IMR-90 (cell line): Measurements from ENCODE around the gene IZUMO2. TPM values are rescaled to one million over a fixed set of nuclear protein-coding genes. Genes with fewer than 3 reads are reported as not detected.

Source experiments
- ATAC-seq: fragments of 200-7000 bp; cut with Tn5 transposase; 2 replicates; pipeline ENCODE4 v1.9.1; 2020; ENCODE audit warnings: low read depth, mild to moderate bottlenecking, moderate library complexity
- BruUV-seq: library from RNA; stranded (reverse); fragments of 400-500 nt; replicated peaks from 2 replicates; lab custom pipeline; 2021; lab: Mats Ljungman, UMichigan
- CTCF ChIA-PET: fragments of 300-600 bp; formaldehyde crosslinking; extraction: SDS; loops from one replicate; lab custom pipeline; 2021; ENCODE audit warnings: antibody characterized with exemption; lab: Yijun Ruan, JAX
- POLR2A ChIA-PET: fragments of 300-600 bp; sonication (Branson Sonifier 250); formaldehyde crosslinking; loops from one replicate; lab custom pipeline; 2022; ENCODE audit warnings: antibody characterized with exemption; ENCODE audit not compliant: unreplicated experiment; lab: Charles Lee
- DNase-seq: peaks from one replicate; pipeline ENCODE4 v3.0.0; 2013
- H2AFZ ChIP-seq: replicated peaks from 2 replicates; pipeline ENCODE3; 2013; ENCODE audit warnings: low read length, mild to moderate bottlenecking; ENCODE audit not compliant: poor library complexity
- H2AK5ac ChIP-seq: 2 replicates; pipeline ENCODE4 v1.6.1; 2013; ENCODE audit warnings: low read depth, low read length, inconsistent platforms
- H2AK9ac ChIP-seq: replicated peaks from 2 replicates; pipeline ENCODE3; 2013; ENCODE audit warnings: mild to moderate bottlenecking, low read depth, low read length, moderate library complexity; ENCODE audit not compliant: poor library complexity
- H2BK120ac ChIP-seq: 2 replicates; pipeline ENCODE4 v1.6.1; 2013; ENCODE audit warnings: low read depth, low read length, inconsistent platforms
- H2BK15ac ChIP-seq: 3 replicates; pipeline ENCODE4 v1.6.1; 2013; ENCODE audit warnings: low read depth, low read length, inconsistent platforms
- H2BK20ac ChIP-seq: 2 replicates; pipeline ENCODE4 v1.6.1; 2013; ENCODE audit warnings: low read depth, mild to moderate bottlenecking, inconsistent platforms, low read length, moderate library complexity
- H2BK5ac ChIP-seq: 2 replicates; pipeline ENCODE4 v1.6.1; 2013; ENCODE audit warnings: mild to moderate bottlenecking, low read depth, low read length, inconsistent platforms; ENCODE audit not compliant: poor library complexity, severe bottlenecking
- H3K14ac ChIP-seq: replicated peaks from 2 replicates; pipeline ENCODE4 v1.6.1; 2013; ENCODE audit warnings: low read depth, low read length, inconsistent platforms
- H3K18ac ChIP-seq: 2 replicates; pipeline ENCODE4 v1.6.1; 2013; ENCODE audit warnings: low read depth, low read length, control low read depth
- H3K23ac ChIP-seq: 2 replicates; pipeline ENCODE4 v1.6.1; 2013; ENCODE audit warnings: low read depth, low read length, inconsistent platforms
- H3K27ac ChIP-seq: 2 replicates; pipeline ENCODE4 v1.5.1; 2013; ENCODE audit warnings: mild to moderate bottlenecking, control low read depth, low read length; ENCODE audit not compliant: insufficient read depth
- H3K27me3 ChIP-seq: 2 replicates; pipeline ENCODE4 v1.6.1; 2013; ENCODE audit warnings: low read length; ENCODE audit not compliant: control insufficient read depth, insufficient read depth
- H3K36me3 ChIP-seq: 2 replicates; pipeline ENCODE4 v1.6.1; 2013; ENCODE audit warnings: low read length, mixed read lengths; ENCODE audit not compliant: control insufficient read depth, insufficient read depth
- H3K4ac ChIP-seq: 2 replicates; pipeline ENCODE4 v1.6.1; 2013; ENCODE audit warnings: low read depth, low read length, inconsistent platforms
- H3K4me1 ChIP-seq: 2 replicates; pipeline ENCODE4 v1.6.1; 2013; ENCODE audit warnings: low read length, mixed read lengths; ENCODE audit not compliant: control insufficient read depth, insufficient read depth
- H3K4me2 ChIP-seq: 2 replicates; pipeline ENCODE4 v1.6.1; 2013; ENCODE audit warnings: low read depth, mild to moderate bottlenecking, control low read depth, low read length, moderate library complexity
- H3K4me3 ChIP-seq: 2 replicates; pipeline ENCODE4 v1.5.1; 2013; ENCODE audit warnings: low read depth, mild to moderate bottlenecking, control low read depth, low read length, moderate library complexity; ENCODE audit not compliant: insufficient read depth
- H3K56ac ChIP-seq: 2 replicates; pipeline ENCODE4 v1.6.1; 2013; ENCODE audit warnings: low read length, inconsistent platforms; ENCODE audit not compliant: insufficient read depth; ENCODE audit errors: extremely low read depth
- H3K79me1 ChIP-seq, 2 experiments: 2 replicates each; pipeline ENCODE4 v1.6.1; 2013; ENCODE audit warnings: low read length in 2 of 2, inconsistent platforms in 1 of 2, low read depth in 1 of 2
- H3K9ac ChIP-seq: 2 replicates; pipeline ENCODE4 v1.6.1; 2013; ENCODE audit warnings: low read depth, low read length, control low read depth
- H3K9me1 ChIP-seq: 2 replicates; pipeline ENCODE4 v1.6.1; 2013; ENCODE audit warnings: low read length, inconsistent platforms; ENCODE audit not compliant: insufficient read depth
- H3K9me3 ChIP-seq: 2 replicates; pipeline ENCODE4 v1.6.1; 2013; ENCODE audit warnings: low read length; ENCODE audit not compliant: control insufficient read depth, insufficient read depth
- H4K20me1 ChIP-seq: 2 replicates; pipeline ENCODE4 v1.6.1; 2013; ENCODE audit warnings: low read length, inconsistent platforms; ENCODE audit not compliant: insufficient read depth
- H4K5ac ChIP-seq: 2 replicates; pipeline ENCODE4 v1.6.1; 2013; ENCODE audit warnings: mild to moderate bottlenecking, low read depth, low read length, control low read depth
- H4K8ac ChIP-seq, 2 experiments: 2 replicates each; pipeline ENCODE4 v1.6.1; 2013; ENCODE audit warnings: low read depth in 2 of 2, low read length in 2 of 2, control low read depth in 1 of 2, inconsistent platforms in 1 of 2
- H4K91ac ChIP-seq: 2 replicates; pipeline ENCODE4 v1.6.1; 2013; ENCODE audit warnings: low read depth, low read length, inconsistent platforms; ENCODE audit not compliant: insufficient read depth
- BHLHE40 ChIP-seq: fragments of 150-350 bp; IDR thresholded peaks from 2 replicates; pipeline ENCODE4 v1.6.1; 2016; ENCODE audit warnings: mild to moderate bottlenecking, low read depth, low read length
- CEBPB ChIP-seq: IDR thresholded peaks from 2 replicates; pipeline ENCODE4 v1.6.1; 2012; ENCODE audit warnings: low read depth, low read length, improper control_type of control experiment
- CHD1 ChIP-seq: IDR thresholded peaks from 2 replicates; pipeline ENCODE4 v1.6.1; 2012; ENCODE audit warnings: low read depth, low read length, improper control_type of control experiment
- FOS ChIP-seq: fragments of 150-350 bp; IDR thresholded peaks from 2 replicates; pipeline ENCODE4 v1.6.1; 2016; ENCODE audit warnings: low read depth, low read length
- MAFK ChIP-seq: IDR thresholded peaks from 2 replicates; pipeline ENCODE4 v1.6.1; 2012; ENCODE audit warnings: low read depth, low read length, improper control_type of control experiment
- MAZ ChIP-seq: IDR thresholded peaks from 2 replicates; pipeline ENCODE4 v1.6.1; 2012; ENCODE audit warnings: low read depth, mild to moderate bottlenecking, low read length, improper control_type of control experiment, moderate library complexity, borderline replicate concordance
- MXI1 ChIP-seq: IDR thresholded peaks from 2 replicates; pipeline ENCODE4 v1.6.1; 2012; ENCODE audit warnings: low read depth, mild to moderate bottlenecking, low read length, moderate library complexity, borderline replicate concordance
- POLR2A ChIP-seq: IDR thresholded peaks from 2 replicates; pipeline ENCODE4 v1.6.1; 2012; ENCODE audit warnings: mild to moderate bottlenecking, low read depth, low read length
- RAD21 ChIP-seq: IDR thresholded peaks from 2 replicates; pipeline ENCODE4 v1.6.1; 2012; ENCODE audit warnings: low read length, improper control_type of control experiment
- RCOR1 ChIP-seq: IDR thresholded peaks from 2 replicates; pipeline ENCODE4 v1.6.1; 2012; ENCODE audit warnings: mild to moderate bottlenecking, low read length, improper control_type of control experiment; ENCODE audit not compliant: insufficient replicate concordance
- RFX5 ChIP-seq: IDR thresholded peaks from 2 replicates; pipeline ENCODE4 v1.8.0; 2012; ENCODE audit warnings: low read depth, mild to moderate bottlenecking, low read length, moderate library complexity
- SMC3 ChIP-seq: fragments of 150-350 bp; IDR thresholded peaks from 2 replicates; pipeline ENCODE4 v1.6.1; 2016; ENCODE audit warnings: low read depth, mild to moderate bottlenecking, antibody characterized with exemption, low read length, moderate library complexity
- USF2 ChIP-seq: fragments of 150-350 bp; IDR thresholded peaks from 2 replicates; pipeline ENCODE4 v1.6.1; 2017; ENCODE audit warnings: mild to moderate bottlenecking, antibody characterized with exemption, low read length, low read depth
- WGBS, 2 experiments: methylation state at CpG; one replicate each; pipeline versions ENCODE4 v1.1.5 to v1.1.7; 2013; ENCODE audit warnings: missing lambda C conversion rate in 2 of 2; ENCODE audit not compliant: insufficient read length in 1 of 2; ENCODE audit errors: extremely low coverage in 2 of 2; 5-methylcytosine and 5-hydroxymethylcytosine counted together
- dilution Hi-C: fragments of 300-500 bp; cut with HindIII; formaldehyde crosslinking; loops from one replicate; pipeline ENCODE4 v1.14.3; 2018; ENCODE audit warnings: low sequenced_read_pairs; ENCODE audit not compliant: unreplicated experiment
- in situ Hi-C: fragments of 300-500 bp; cut with MboI; formaldehyde crosslinking; loops from 3 replicates; pipeline ENCODE4 v1.14.3; 2019; ENCODE audit warnings: low sequenced_read_pairs, inconsistent platforms, mixed read lengths
- intact Hi-C: fragments of 100-400 bp; cut with micrococcal nuclease; formaldehyde crosslinking; loops from 2 replicates; pipeline ENCODE4 v1.10.0; 2022
- polyA plus RNA-seq, 3 experiments: library from polyadenylated mRNA; depleted of rRNA; stranded (reverse); fragments of >200 nt; gene quantifications; 2 replicates each; pipeline ENCODE4 v1.2.3, GENCODE V29; 2012; ENCODE audit warnings: low replicate concordance in 1 of 3
- total RNA-seq: library from RNA; depleted of rRNA; stranded (reverse); fragments of >200 nt; gene quantifications from 2 replicates; pipeline ENCODE4 v1.2.3, GENCODE V29; 2012
- TF ChIP-seq, protein P1 (sequence below): fragments of 150-350 bp; IDR thresholded peaks from 2 replicates; pipeline ENCODE4 v1.6.1; 2016; ENCODE audit warnings: low read depth, mild to moderate bottlenecking, low read length, moderate library complexity, borderline replicate concordance
- TF ChIP-seq, protein P2 (sequence below): conservative IDR thresholded peaks from 2 replicates; pipeline ENCODE4 v1.5.1; 2012; ENCODE audit warnings: mild to moderate bottlenecking, low read depth, low read length, improper control_type of control experiment

IZUMO2 gene
- total and polyA plus RNA-seq, 2 of the 4 experiments (the other 2 are of a cell fraction), result not detected

GRCh38 chr19:50173127-50173526 lies 10.0 kb upstream of the IZUMO2 start:
- no peaks in the 10 kb centered on the region for H3K4me1 ChIP-seq
- WGBS, 2 experiments, result 67% methylated on average over 1 of the region's 8 CpGs; no CpG with 5 or more reads in 1 of the 2 experiments
- H2BK20ac ChIP-seq, result no peak overlapping the region

More at GRCh38 chr19:50173127-50173526, 10.0 kb upstream of the IZUMO2 start:
- Histone ChIP-seq H3K18ac (no peak overlapping the region), H4K5ac (no peak overlapping the region), H2AK9ac (no peak overlapping the region), H3K36me3 (no peaks in the 10 kb centered on the region), H3K9me3 (peaks cover 13% of the 10 kb centered on the region), H2BK5ac (no peak overlapping the region), H3K56ac (no peak overlapping the region), H2BK120ac (no peak overlapping the region), H3K27ac (no peak overlapping the region), H3K23ac (no peak overlapping the region), H3K14ac (no peak overlapping the region), H3K4me3 (no peak overlapping the region), H2AFZ (no peak overlapping the region), H2AK5ac (no peak overlapping the region), H3K9me1 (no peaks in the 10 kb centered on the region), H3K9ac (no peak overlapping the region), H3K27me3 (no peaks in the 10 kb centered on the region), H3K4me2 (no peak overlapping the region), H2BK15ac (no peak overlapping the region), H3K79me1 (no peaks in the 10 kb centered on the region), H4K8ac (no peak overlapping the region), H3K4ac (no peak overlapping the region), H4K20me1 (no peaks in the 10 kb centered on the region), H4K91ac (no peak overlapping the region)
- ATAC-seq (no peak), DNase-seq (no peak)
- in situ Hi-C loops (no loop called here), dilution Hi-C loops (no loop called here), intact Hi-C loops (no loop called here)
- CTCF ChIA-PET, result no interaction called here
- TF ChIP-seq MAZ (no peak), BHLHE40 (no peak), CEBPB (no peak), RFX5 (no peak), MAFK (no peak), FOS (no peak), RAD21 (no peak), USF2 (no peak), POLR2A (no peak), RCOR1 (no peak), MXI1 (no peak), CHD1 (no peak), SMC3 (no peak)
- TF ChIP-seq, protein P1, sequence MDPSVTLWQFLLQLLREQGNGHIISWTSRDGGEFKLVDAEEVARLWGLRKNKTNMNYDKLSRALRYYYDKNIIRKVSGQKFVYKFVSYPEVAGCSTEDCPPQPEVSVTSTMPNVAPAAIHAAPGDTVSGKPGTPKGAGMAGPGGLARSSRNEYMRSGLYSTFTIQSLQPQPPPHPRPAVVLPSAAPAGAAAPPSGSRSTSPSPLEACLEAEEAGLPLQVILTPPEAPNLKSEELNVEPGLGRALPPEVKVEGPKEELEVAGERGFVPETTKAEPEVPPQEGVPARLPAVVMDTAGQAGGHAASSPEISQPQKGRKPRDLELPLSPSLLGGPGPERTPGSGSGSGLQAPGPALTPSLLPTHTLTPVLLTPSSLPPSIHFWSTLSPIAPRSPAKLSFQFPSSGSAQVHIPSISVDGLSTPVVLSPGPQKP, result no peak
- TF ChIP-seq, protein P2, sequence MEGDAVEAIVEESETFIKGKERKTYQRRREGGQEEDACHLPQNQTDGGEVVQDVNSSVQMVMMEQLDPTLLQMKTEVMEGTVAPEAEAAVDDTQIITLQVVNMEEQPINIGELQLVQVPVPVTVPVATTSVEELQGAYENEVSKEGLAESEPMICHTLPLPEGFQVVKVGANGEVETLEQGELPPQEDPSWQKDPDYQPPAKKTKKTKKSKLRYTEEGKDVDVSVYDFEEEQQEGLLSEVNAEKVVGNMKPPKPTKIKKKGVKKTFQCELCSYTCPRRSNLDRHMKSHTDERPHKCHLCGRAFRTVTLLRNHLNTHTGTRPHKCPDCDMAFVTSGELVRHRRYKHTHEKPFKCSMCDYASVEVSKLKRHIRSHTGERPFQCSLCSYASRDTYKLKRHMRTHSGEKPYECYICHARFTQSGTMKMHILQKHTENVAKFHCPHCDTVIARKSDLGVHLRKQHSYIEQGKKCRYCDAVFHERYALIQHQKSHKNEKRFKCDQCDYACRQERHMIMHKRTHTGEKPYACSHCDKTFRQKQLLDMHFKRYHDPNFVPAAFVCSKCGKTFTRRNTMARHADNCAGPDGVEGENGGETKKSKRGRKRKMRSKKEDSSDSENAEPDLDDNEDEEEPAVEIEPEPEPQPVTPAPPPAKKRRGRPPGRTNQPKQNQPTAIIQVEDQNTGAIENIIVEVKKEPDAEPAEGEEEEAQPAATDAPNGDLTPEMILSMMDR, result no peak
- POLR2A ChIA-PET, result no interaction called here
- no TSS peak for BruUV-seq
